Measurements from ENCODE around the gene PSMB7. TPM values are rescaled to one million over a fixed set of nuclear protein-coding genes. Genes with fewer than 3 reads are reported as not detected.

Gene PSMB7
- total and polyA plus RNA-seq, 2 of the 13 experiments (the other 11 are each of a cell fraction or from before 2014, with no cell fraction given) = 259 to 291 TPM

- no peak overlapping the region for H2AFZ ChIP-seq (ENCODE audit: low read length)
- in situ Hi-C loops (cut with HindIII; ENCODE audit: extremely low pct_ligation_motif_present, low pct_unique_long_range_greater_than_20kb) (no loop called here), intact Hi-C loops (cut with micrococcal nuclease; ENCODE audit: unreplicated experiment) (no loop called here)
- peaks cover 77% of the 10 kb centered on the region for H3K4me1 ChIP-seq (ENCODE audit: insufficient read depth, low read length)
- peaks cover 73% of the 10 kb centered on the region for H3K79me2 ChIP-seq (ENCODE audit: insufficient read depth, low read length)
- no peaks in the 10 kb centered on the region for H3K27me3 ChIP-seq (ENCODE audit: control insufficient read depth in 1 of 2, insufficient read depth in 2 of 2, low read length in 2 of 2)
- FAIRE-seq (no peak), ATAC-seq (no peak), DNase-seq (ENCODE audit: low spot score) (no peak)
- peak overlapping the region; percentile 91; the same call in 1 of the 2 replicates for H3K4me2 ChIP-seq (ENCODE audit: low read depth, low read length)
- peaks cover 8 to 28% of the 10 kb centered on the region in 2 experiments for H3K36me3 ChIP-seq (replicated peaks in 1 of 2; ENCODE audit: control insufficient read depth in 1 of 2, insufficient read depth in 2 of 2, low read length in 2 of 2)
- CTCF ChIA-PET (ENCODE audit: low intra/inter-chr PET ratio, low total read pairs) = no interaction called here
- H3K9ac ChIP-seq (ENCODE audit: insufficient read depth, low read depth, low read length) = no peak overlapping the region
- no peaks in the 10 kb centered on the region for H4K20me1 ChIP-seq (ENCODE audit: insufficient read depth, low read length)
- no peak overlapping the region for H3K4me3 ChIP-seq (replicated peaks in 1 of 3; ENCODE audit: insufficient read depth in 1 of 3, low read depth in 2 of 3, low read length in 3 of 3)
- peak overlapping the region; percentile 97 for H3K27ac ChIP-seq (ENCODE audit: extremely low read length, insufficient read depth, low read length)
- BruUV-seq (replicated peaks) = no TSS peak
- WGBS (ENCODE audit: low lambda C conversion rate) = 95% methylated on average over 5 of the region's 5 CpGs
- POLR2A ChIA-PET = no interaction called here
- no peaks in the 10 kb centered on the region for H3K9me3 ChIP-seq (ENCODE audit: low read length)
- TF ChIP-seq ARID2 (CRISPR knock-in tag; IDR thresholded peaks at IDR 0.05; ENCODE audit: borderline replicate concordance) = no peak
- TF ChIP-seq ZBTB33 (CRISPR knock-in tag; IDR thresholded peaks at IDR 0.05) = peak; percentile 38; the same call in 1 of the 2 replicates
These were observed 30.4 kb downstream of the PSMB7 start for GRCh38 chr9:124384846-124385245.

GRCh38 chr9:124384210-124384609 lies 31.0 kb downstream of the PSMB7 start:
- no TSS peak for BruUV-seq (replicated peaks)
- Histone ChIP-seq H2AFZ (ENCODE audit: low read length) (no peak overlapping the region), H3K4me2 (ENCODE audit: low read depth, low read length) (0 out of 2 replicates have a peak overlapping the region, but pooled peaks have one; percentile 4), H3K36me3 (replicated peaks in 1 of 2; ENCODE audit: control insufficient read depth in 1 of 2, insufficient read depth in 2 of 2, low read length in 2 of 2) (peaks cover 10 to 34% of the 10 kb centered on the region in 2 experiments), H3K4me1 (ENCODE audit: insufficient read depth, low read length) (peaks cover 70% of the 10 kb centered on the region), H4K20me1 (ENCODE audit: insufficient read depth, low read length) (no peaks in the 10 kb centered on the region), H3K9me3 (ENCODE audit: low read length) (no peaks in the 10 kb centered on the region), H3K79me2 (ENCODE audit: insufficient read depth, low read length) (peaks cover 73% of the 10 kb centered on the region), H3K9ac (ENCODE audit: insufficient read depth, low read depth, low read length) (no peak overlapping the region), H3K27me3 (ENCODE audit: control insufficient read depth in 1 of 2, insufficient read depth in 2 of 2, low read length in 2 of 2) (no peaks in the 10 kb centered on the region), H3K4me3 (replicated peaks in 1 of 3; ENCODE audit: insufficient read depth in 1 of 3, low read depth in 2 of 3, low read length in 3 of 3) (no peak overlapping the region), H3K27ac (ENCODE audit: extremely low read length, insufficient read depth, low read length) (peak overlapping the region; percentile 97)
- FAIRE-seq = no peak
- DNase-seq (ENCODE audit: low spot score) = no peak
- in situ Hi-C loops (cut with HindIII; ENCODE audit: extremely low pct_ligation_motif_present, low pct_unique_long_range_greater_than_20kb) (no loop called here), intact Hi-C loops (cut with micrococcal nuclease; ENCODE audit: unreplicated experiment) (no loop called here)
- ChIA-PET CTCF (ENCODE audit: low intra/inter-chr PET ratio, low total read pairs) (no interaction called here), POLR2A (no interaction called here)
- 90% methylated on average over 7 of the region's 7 CpGs for WGBS (ENCODE audit: low lambda C conversion rate)
- no peak for ATAC-seq
- 0 out of 2 replicates have a peak, but pooled peaks have one; percentile 15 for TF ChIP-seq GATAD2A (CRISPR knock-in tag; IDR thresholded peaks at IDR 0.05)
- TF ChIP-seq ZBTB33 (CRISPR knock-in tag; IDR thresholded peaks at IDR 0.05) = peak; percentile 87
- TF ChIP-seq ZNF124 (CRISPR knock-in tag; IDR thresholded peaks at IDR 0.05) = no peak
- no peak for TF ChIP-seq MAX (IDR thresholded peaks at IDR 0.05)
- TF ChIP-seq BCL6 (CRISPR knock-in tag; IDR thresholded peaks at IDR 0.05) = peak; percentile 58; the same call in 1 of the 2 replicates
